ENCODE data around the gene MYL6.

- TF ChIP-seq CTCF (IDR thresholded peaks at IDR 0.05) (no peak), POLR2A (IDR thresholded peaks at IDR 0.05) (no peak)
Measured at GRCh38 chr12:56114084-56114483, 44.1 kb upstream of the MYL6 start.

Data from thyroid gland (tissue), 4 donors.